ENCODE measurements around the gene SNAI1.
"Not testable (repeated sequence)": the region's sequence is repeated elsewhere in the genome, so short reads cannot be mapped to it uniquely, and the experiment has no call there.

The SNAI1 gene

DNA sequence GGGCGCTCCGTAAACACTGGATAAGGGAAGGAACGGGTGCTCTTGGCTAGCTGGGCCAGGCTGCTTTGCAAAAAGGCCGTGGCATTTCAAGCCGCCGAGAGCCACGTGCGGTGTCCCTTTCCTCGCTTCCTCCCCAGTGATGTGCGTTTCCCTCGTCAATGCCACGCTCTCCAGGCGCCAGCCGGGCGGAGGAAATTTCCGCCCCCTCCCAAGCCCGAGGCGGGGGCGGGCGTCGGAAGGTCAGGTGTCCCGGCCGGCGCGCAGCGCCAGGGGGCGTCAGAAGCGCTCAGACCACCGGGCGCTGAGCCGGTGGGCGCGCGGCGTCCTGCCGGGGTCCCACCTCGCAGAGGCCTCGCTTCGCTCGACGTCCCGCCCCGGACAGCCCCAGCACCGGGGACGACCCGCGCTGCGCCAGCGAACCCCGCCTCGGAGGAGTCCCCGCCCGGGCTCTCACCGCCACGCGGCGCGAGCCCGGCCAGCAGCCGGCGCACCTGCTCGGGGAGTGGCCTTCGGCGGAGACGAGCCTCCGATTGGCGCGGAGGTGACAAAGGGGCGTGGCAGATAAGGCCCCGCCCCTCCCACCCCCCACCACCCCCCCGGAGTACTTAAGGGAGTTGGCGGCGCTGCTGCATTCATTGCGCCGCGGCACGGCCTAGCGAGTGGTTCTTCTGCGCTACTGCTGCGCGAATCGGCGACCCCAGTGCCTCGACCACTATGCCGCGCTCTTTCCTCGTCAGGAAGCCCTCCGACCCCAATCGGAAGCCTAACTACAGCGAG lies at the start of gene SNAI1:
Gene SNAI1 (plus strand): TSS at position 635 of the 777 bp plus-strand sequence. CDS start 80 bp downstream, at position 715.
- peak; percentile 99 for DNase-seq (ENCODE audit: extremely low spot score, insufficient read length, low read depth)
- FAIRE-seq: no peak

DNA sequence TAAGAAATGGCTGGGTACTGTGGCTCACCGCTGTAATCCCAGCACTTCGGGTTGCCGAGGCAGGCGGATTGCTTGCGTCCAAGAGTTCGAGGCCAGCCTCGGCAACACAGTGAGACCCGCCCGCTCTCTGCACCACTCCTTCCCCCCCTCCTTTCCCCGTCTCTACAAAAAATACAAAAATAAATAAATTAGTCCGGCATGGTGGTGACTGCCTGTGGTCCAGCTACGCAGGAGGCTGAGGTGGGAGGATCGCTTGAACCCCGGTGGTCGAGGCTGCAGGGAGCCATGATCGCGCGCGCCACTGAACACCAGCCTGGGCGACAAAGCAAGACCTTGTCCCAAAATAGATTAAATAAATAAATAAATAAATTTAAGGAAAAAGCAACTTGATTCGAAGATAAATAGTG lies 47.0 kb upstream of the SNAI1 start:
- DNase-seq (ENCODE audit: extremely low spot score, insufficient read length, low read depth) (no peak), FAIRE-seq (no peak)

DNA sequence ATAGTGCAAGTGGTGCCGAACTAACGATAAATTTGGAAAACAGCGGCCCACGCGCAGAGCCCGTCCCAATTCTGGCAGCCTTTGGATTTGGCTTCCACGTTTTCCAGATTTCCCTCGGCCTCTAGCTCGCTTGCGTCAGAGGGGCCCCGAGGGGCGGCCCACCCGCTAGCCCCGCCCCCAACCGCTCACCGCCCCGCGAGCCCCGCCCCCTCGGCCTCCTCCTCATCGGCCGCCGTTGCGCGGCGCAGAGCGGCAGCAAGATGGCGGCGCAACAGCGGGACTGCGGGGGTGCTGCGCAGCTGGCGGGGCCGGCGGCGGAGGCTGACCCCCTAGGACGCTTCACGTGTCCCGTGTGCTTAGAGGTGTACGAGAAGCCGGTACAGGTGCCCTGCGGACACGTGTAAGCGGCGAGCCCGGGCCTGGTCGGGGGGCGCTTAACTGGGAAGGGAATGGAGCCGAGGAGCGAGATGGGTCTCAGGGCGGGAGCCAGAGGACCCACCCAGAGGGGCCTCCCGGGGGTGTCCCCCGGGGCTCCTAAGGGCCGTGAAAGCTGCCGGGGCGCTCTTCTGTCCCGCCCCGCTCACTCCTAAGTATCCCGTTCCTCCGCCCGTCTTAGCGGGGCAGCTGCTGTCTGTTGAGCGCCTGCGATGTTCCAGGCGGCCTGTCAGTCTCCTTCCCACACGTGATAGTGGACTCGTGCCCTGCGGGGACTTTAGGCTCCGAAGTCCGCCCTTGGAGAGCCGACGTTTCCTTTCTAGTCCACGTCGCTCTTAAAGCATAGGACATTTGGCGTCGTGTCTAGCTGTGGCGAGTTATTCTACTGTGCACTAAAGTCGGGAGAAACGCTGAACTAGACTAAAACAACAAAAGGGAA lies 46.4 kb upstream of the SNAI1 start, which contains the start of gene RNF114:
Gene RNF114 (plus strand): TSS at position 245 of the 874 bp plus-strand sequence. CDS start 16 bp downstream, at position 261.
- DNase-seq (ENCODE audit: extremely low spot score, insufficient read length, low read depth): peak; percentile 92
- FAIRE-seq: no peak

DNA sequence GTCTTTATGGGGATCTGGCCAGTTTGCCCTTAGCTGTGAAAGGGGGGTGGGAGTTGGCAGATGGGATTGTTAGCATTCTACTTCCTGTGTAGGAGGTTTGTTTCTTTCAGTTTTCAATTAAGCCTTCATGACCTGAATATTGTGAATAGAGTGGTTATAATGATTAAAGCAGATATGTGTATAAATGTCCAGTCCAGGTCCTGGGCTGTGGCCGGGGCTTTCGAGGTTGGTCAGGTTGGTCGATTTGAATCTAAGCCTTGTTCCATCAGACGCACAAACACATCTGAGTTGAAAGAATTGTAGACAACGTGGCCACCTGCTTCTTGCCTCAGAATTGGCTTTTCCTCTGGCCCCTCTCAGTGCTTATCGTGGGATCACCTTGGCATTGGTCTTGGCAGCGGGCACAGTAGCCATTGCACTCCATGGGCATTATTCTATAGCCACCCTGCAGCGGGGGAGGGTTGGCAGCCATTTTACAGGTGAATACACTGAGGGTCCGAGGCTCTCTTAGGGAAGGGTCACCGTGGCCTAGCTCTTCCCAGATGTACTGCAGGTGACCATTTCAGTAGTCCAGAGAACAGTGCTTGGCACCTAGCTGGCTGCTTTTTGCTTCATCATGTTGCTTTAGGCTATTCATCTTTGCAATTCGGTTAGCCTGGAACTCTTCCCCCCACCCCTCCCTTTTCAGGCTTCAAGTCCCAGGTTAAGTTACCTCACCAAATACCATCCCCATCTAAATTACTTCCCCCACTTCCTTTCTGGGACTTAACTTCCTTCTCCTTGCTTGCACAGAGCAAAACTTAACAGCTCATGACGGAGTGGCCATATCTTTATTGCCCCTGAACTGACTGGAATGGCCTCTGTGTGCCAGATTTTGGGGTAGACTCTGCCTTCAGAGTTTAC lies 45.5 kb upstream of the SNAI1 start:
- FAIRE-seq (no peak), DNase-seq (ENCODE audit: extremely low spot score, insufficient read length, low read depth) (no peak)

DNA sequence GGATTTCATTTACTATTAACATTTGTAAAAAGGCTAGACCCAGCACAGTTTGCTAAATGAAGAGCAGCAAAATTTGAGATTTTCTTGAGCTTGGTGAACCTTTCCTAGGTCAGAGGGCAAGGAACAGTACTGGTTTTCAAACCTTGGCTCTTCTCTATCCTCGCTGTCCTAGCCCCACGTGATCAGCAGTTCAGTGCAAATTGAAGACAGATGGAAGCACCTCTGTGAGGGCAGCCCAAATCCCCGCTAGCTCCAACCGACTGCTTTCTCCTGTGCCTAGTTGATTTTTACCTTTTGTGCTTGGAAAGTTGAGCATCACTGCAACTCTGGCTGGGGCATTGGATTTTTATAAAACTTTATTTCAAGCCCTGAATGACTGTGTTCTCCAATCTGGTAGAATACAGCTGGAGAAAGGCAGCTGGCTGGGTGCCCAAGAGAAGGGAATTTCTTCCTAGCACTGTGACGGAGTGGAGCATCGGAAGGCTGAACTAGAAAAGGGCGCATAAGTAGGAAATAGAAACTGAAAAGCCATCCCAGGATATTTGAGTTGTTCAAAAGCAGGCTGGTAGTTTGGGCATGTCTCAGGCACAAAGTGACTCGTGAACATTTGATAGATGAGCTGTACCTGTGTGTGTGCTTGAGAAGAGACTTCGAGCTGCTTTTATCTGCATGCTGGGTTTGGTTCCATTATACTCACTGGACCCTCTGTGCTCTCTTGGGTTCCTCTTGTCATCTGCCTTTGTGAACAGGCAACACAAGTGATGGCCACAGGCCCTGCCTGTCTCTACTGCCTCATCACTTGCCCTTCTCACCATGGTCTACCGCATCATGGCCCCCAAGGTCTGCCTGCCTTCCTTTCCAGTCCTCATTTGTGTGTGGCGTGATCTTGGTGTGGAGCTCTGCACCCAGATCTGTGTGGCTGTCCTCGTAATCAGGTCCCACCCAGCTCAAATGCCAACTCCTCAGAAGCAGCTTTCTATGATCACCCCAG lies 44.3 kb upstream of the SNAI1 start:
- DNase-seq (ENCODE audit: extremely low spot score, insufficient read length, low read depth): no peak

DNA sequence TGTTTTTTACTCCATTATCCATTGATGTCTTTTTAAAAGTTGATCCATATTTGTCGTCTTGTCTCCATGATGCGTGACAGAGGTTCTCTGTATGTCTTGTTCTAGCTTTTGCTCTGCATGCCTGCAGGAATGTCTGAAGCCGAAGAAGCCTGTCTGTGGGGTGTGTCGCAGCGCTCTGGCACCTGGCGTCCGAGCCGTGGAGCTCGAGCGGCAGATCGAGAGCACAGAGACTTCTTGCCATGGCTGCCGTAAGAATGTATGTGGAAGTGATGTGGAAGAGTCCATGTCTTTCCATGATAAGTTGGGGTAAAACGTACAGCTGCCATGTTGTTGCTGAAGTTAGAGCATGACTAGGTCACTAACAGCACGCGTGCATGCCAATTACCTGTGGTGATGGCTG lies 41.3 kb upstream of the SNAI1 start:
- FAIRE-seq (no peak), DNase-seq (ENCODE audit: extremely low spot score, insufficient read length, low read depth) (no peak)

More for the DNA sequence above, 44.3 kb upstream of the SNAI1 start:
- FAIRE-seq: no peak

DNA sequence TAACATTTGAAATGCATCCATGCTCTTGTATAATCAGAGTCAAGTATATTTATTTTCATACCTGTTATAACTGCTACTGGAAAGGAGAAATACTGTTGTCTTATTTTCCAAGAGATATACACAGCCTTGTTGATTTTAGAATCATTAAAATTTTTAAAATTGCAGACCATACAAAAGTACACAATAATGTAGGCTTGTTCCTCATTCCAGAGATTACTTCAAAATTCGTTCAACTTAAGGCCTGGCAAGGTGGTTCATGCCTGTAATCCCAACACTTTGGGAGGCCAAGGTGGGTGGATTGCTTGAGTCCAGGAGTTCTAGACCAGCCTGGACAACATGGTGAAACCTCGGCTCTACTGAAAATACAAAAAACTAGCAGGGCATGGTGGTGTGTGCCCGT lies 40.5 kb upstream of the SNAI1 start:
- no peak for DNase-seq (ENCODE audit: extremely low spot score, insufficient read length, low read depth)
- FAIRE-seq: no peak

DNA sequence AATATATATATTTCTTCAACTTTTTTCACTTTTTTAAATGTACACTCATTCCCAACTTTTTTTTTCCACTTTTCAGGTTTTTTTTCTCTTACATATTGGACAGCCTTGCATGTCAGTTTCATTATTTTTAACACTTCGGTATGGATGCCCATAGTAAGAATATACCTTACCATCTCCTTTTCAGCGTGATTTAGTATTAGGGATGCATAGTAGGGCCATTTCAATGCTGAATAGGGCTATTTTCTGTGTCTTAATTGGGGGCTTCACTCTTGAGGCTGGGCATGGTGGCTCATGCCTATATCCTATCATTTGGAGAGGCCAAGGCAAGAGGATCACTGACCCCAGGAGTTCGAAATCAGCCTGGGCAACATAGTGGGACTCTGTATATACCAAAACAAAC lies 39.8 kb upstream of the SNAI1 start:
- FAIRE-seq: no peak

DNA sequence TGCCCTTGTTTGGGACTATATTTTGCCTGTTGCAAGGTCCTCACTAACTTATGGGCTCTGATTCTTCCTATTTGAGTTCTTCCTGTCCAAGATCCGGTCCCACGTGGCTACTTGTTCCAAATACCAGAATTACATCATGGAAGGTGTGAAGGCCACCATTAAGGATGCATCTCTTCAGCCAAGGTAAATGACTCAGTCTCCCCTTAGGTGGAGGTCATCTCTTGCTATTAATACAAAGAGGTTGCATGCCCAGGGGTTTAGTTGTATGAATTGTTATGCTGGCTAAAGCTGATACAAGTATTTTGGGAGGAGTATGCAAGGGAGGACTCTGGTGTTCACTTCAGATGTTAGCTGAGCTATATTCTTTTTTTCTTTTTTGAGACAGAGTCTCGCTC lies 37.5 kb upstream of the SNAI1 start:
- no peak for FAIRE-seq

More for the DNA sequence above, 39.8 kb upstream of the SNAI1 start:
- DNase-seq (ENCODE audit: extremely low spot score, insufficient read length, low read depth): no peak

DNA sequence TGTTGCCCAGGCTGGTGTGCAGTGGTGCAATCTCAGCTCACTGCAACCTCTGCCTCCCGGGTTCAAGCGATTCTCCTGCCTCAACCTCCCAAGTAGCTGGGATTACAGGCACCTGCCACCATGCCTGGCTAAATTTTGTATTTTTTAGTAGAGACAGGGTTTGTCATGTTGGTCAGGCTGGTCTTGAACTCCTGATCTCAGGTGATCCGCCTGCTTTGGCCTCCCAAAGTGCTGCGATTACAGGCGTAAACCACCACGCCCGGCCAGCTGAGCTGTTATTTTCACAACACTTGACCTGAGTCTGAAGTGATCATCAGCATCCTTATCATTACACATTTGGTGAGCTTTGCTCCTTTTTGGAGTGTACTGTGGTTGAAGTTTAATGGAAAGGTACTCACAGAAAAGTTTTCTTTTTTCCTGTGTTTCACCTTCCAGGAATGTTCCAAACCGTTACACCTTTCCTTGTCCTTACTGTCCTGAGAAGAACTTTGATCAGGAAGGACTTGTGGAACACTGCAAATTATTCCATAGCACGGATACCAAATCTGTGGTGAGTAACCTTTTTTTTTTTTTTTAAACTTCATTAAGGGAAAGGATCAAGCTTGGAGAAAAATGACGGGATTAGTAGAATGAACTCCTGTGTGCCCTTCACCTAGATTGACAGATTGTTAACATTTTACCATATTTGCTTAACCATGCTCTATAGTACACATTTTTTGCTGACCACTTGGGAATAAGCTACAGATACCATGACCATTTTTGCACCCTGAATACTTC lies 36.9 kb upstream of the SNAI1 start:
- no peak for FAIRE-seq
- DNase-seq (ENCODE audit: extremely low spot score, insufficient read length, low read depth): no peak

More for the DNA sequence above, 37.5 kb upstream of the SNAI1 start:
- DNase-seq (ENCODE audit: extremely low spot score, insufficient read length, low read depth): no peak

DNA sequence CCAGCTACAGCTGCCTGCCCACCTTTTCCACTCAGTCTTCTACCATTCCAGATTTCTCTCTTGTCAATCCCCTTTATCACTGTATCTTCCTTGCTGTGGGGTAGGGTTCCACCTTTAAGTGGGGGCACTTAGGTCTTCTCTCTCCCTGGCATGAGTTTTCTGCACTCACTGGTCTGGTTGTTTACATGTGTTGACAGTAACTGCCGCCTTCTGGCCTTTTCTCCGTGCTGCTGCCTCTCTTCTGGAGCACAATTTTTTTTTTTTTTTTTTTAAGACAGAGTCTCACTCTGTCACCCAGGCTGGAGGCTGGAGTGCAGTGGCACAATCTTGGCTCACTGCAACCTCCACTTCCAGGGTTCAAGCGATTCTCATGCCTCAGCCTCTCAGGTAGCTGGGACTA lies 34.6 kb upstream of the SNAI1 start:
- FAIRE-seq (no peak), DNase-seq (ENCODE audit: extremely low spot score, insufficient read length, low read depth) (no peak)

DNA sequence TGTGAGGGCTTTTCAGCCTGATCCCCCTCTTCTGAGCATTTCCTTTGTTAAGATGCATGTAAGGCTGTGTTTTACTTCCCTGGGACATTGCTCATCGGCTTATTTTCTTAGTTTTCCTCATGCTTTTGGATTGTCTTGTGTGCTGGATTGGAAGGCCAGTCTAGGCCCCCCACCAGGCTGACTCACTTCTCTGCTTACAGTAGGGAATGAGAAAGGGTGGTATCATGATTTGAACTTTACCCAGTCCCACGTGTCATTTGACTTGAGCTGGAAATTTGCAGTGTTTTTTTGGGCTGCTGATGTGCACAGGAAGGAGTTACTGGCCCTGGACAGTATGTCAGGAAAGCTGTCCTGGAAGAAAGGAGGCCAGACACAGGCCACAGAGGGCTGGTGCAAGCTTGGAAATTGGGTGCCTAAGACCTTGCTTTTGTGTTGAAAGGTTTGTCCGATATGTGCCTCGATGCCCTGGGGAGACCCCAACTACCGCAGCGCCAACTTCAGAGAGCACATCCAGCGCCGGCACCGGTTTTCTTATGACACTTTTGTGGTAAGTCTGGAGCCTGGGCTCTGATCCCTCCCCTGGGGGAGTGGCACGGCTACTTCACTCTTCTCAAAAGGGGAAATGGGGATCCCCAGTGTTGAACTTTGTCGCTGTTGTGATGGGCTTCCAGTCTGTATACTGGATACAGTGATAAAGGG lies 33.8 kb upstream of the SNAI1 start:
- DNase-seq (ENCODE audit: extremely low spot score, insufficient read length, low read depth) (no peak), FAIRE-seq (no peak)

DNA sequence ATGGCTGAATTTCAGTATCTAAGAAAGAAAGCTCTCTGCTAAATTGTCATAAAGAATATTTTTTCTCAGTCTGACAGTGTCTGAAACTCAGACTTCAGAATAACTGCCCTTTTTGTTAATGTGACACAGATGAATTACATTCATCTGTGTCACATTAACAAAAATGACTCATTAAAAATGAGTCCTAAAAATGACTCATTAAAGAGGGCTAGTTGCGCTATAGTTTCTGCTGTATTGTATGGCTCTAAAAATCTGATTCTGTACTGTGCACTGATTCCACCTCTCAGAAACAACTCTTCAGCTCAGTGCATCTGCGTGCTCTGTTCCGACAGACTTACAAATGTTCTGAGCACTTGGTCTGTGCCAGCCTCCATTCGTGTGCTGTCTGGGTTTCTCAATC lies 31.6 kb upstream of the SNAI1 start:
- FAIRE-seq: no peak
- DNase-seq (ENCODE audit: extremely low spot score, insufficient read length, low read depth): no peak

DNA sequence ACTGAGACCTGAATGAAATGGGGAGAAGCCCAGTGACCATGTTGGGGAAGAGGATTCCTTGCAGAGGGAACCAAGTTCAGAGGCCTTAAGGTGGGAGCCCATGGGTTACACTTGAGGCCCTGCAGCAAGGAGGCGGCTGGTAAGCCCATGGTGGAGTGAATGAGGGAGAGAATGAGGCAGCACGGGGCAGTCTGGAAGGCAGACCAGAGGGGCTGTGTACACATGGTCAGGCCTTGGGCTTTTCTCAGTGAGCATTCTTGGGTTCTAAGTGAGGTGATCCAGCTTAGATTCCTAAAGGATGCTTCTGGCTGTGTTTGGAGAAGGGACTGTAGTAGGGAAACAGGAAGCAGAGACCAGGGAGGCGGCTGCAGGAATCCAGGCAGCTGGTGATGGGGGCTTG lies 27.6 kb upstream of the SNAI1 start:
- FAIRE-seq (no peak), DNase-seq (ENCODE audit: extremely low spot score, insufficient read length, low read depth) (no peak)

DNA sequence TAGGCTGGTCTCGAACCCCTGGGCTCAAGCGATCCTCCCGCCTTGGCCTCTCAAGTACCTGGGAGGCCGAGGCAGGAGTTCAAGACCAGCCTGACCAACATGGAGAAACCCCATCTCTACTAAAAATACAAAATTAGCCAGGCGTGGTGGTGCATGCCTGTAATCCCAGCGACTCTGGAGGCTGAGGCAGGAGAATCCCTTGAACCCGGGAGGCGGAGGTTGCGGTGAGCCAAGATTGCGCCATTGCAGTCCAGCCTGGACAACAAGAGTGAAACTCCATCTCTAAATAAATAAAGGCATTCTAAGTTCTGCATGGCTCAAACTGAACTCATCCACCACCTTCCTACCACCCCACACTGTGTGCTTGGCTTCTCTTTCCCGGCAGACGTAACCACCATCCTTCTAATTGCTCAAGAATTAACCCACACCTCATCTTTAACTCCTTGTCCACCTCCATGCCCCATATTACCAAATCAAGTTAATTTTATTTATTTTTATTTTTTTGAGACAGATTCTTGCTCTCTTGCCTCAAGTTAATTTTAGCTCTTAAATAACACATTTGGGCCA lies 26.9 kb upstream of the SNAI1 start:
- not testable (repeated sequence) for FAIRE-seq; DNase-seq (ENCODE audit: extremely low spot score, insufficient read length, low read depth)

DNA sequence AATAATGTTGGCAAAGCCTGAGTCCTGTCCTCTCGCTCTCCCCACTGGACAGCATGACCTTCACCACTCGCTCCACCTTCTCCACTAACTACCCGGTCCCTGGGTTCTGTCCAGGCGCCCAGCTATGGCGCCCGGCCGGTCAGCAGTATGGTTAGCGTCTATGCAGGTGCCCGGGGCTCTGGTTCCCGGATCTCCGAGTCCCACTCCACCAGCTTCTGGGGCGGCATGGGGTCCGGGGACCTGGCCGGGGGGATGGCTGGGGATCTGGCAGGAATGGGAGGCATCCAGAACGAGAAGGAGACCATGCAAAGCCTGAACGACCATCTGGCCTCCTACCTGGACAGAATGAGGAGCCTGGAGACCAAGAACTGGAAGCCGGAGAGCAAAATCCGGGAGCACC lies 26.1 kb upstream of the SNAI1 start:
- DNase-seq (ENCODE audit: extremely low spot score, insufficient read length, low read depth): no peak
- FAIRE-seq: no peak

All from GM18507 (cell line).